Measurements from ENCODE around the gene FAM153A.
"Not testable (repeated sequence)": the region's sequence is repeated elsewhere in the genome, so short reads cannot be mapped to it uniquely, and the experiment has no call there.

Gene FAM153A

DNA sequence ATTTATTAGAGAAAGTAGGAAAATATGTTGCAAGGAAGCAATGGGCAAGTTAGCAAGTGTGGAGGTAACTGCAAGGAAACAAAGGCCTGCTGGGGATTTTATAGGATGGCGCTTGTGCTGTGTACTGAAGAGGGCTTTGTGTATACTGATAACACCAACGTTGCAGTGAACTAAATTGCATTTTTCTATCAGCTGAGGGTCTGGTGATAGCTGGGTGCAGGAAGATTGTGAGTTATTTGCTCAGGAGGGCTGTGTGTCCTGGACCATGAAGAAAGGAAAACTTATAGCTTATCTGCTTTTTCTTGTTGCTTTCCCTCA is 88.2 kb downstream of the FAM153A start:
- H3K27me3 ChIP-seq (ENCODE audit: insufficient read depth, low read length, poor library complexity, severe bottlenecking); H3K36me3 ChIP-seq (ENCODE audit: insufficient read depth, low read length); H2AFZ ChIP-seq (ENCODE audit: low read length); H3K4me1 ChIP-seq (ENCODE audit: insufficient read depth, low read length, poor library complexity, severe bottlenecking); H3K79me2 ChIP-seq (ENCODE audit: insufficient read depth, low read length); H3K9me3 ChIP-seq (ENCODE audit: insufficient read depth, low read depth, low read length); H3K9me2 ChIP-seq (replicated peaks; ENCODE audit: low read depth, low read length); H3K4me3 ChIP-seq (ENCODE audit: low read length, poor library complexity, severe bottlenecking); H3F3A ChIP-seq (ENCODE audit: low read depth); H4K20me1 ChIP-seq (ENCODE audit: insufficient read depth, low read length, poor library complexity, severe bottlenecking); H3K9ac ChIP-seq (ENCODE audit: low read depth, low read length, poor library complexity, severe bottlenecking); H3K4me2 ChIP-seq (ENCODE audit: low read depth, low read length, poor library complexity, severe bottlenecking): not testable (repeated sequence)

DNA sequence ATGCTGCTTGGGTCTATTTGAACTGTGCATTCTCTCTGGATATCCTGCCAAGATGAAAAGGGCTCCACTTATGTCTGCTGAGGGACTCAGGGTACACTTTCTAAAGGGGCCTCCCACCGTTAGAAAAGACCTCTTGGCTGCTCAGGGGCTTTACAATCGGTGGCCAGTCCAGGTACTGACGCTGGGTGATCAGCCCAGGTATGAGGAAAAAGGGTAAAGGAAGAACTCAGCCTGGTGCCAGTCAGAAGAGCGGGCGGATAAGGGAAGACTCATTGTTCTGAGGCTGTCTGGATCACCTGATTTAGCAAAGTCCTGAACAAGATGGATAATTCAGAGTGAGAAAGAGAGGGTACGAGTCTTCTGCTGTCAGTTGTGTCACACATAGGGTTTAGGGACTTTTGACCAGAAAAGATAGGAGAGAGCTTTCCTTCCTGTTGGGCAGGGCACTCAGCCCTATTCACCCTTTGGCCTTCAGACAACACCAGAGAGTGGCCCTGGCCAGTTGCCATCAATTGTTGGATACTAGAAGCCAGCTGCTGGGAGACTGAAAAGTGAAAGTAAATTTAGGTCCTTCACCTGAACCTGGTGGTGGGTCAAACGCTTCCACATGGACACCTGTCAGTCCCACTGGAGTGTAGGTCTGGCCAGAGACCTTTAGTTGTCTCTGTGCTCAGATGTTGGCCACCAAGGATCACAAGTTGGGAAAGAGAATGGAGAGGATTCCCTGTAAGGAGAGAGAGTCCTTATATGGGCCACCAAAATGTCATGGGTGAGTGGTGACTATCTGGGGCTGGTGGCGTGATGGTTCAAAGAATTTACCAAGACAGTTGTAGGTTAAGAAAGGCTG is 88.8 kb downstream of the FAM153A start:
- H3F3A ChIP-seq (ENCODE audit: low read depth); H3K9me3 ChIP-seq (ENCODE audit: insufficient read depth, low read depth, low read length); H4K20me1 ChIP-seq (ENCODE audit: insufficient read depth, low read length, poor library complexity, severe bottlenecking); H3K4me2 ChIP-seq (ENCODE audit: low read depth, low read length, poor library complexity, severe bottlenecking); H3K27me3 ChIP-seq (ENCODE audit: insufficient read depth, low read length, poor library complexity, severe bottlenecking); H3K4me3 ChIP-seq (ENCODE audit: low read length, poor library complexity, severe bottlenecking); H3K36me3 ChIP-seq (ENCODE audit: insufficient read depth, low read length); H3K4me1 ChIP-seq (ENCODE audit: insufficient read depth, low read length, poor library complexity, severe bottlenecking); H2AFZ ChIP-seq (ENCODE audit: low read length); H3K9me2 ChIP-seq (replicated peaks; ENCODE audit: low read depth, low read length); H3K79me2 ChIP-seq (ENCODE audit: insufficient read depth, low read length); H3K9ac ChIP-seq (ENCODE audit: low read depth, low read length, poor library complexity, severe bottlenecking): not testable (repeated sequence)

DNA sequence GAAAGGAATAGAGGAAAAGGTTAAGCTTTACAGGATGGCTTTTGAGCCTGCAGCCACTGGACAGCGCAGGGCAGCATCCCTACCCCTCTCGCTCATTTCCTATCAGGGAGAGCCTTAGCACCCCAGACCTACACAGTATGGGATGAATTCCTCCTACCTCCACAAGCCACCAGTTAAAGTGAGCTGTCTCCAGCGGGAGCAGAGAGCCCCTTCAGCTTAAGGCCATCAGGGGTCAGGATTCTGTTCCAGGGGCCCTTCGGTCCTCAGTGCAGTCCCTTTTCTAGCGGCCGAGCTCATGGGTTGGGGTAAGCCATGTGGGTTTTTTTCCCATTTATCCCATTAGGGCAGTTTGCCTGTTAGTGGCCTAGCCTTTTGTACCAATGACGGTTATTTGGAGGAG is 89.7 kb downstream of the FAM153A start:
- not testable (repeated sequence) for H3K4me3 ChIP-seq (ENCODE audit: low read length, poor library complexity, severe bottlenecking); H3K4me2 ChIP-seq (ENCODE audit: low read depth, low read length, poor library complexity, severe bottlenecking); H3K9me2 ChIP-seq (replicated peaks; ENCODE audit: low read depth, low read length); H3K36me3 ChIP-seq (ENCODE audit: insufficient read depth, low read length); H3K79me2 ChIP-seq (ENCODE audit: insufficient read depth, low read length); H3K9me3 ChIP-seq (ENCODE audit: insufficient read depth, low read depth, low read length); H3K27me3 ChIP-seq (ENCODE audit: insufficient read depth, low read length, poor library complexity, severe bottlenecking); H3K9ac ChIP-seq (ENCODE audit: low read depth, low read length, poor library complexity, severe bottlenecking); H4K20me1 ChIP-seq (ENCODE audit: insufficient read depth, low read length, poor library complexity, severe bottlenecking); H2AFZ ChIP-seq (ENCODE audit: low read length); H3K4me1 ChIP-seq (ENCODE audit: insufficient read depth, low read length, poor library complexity, severe bottlenecking); H3F3A ChIP-seq (ENCODE audit: low read depth)

DNA sequence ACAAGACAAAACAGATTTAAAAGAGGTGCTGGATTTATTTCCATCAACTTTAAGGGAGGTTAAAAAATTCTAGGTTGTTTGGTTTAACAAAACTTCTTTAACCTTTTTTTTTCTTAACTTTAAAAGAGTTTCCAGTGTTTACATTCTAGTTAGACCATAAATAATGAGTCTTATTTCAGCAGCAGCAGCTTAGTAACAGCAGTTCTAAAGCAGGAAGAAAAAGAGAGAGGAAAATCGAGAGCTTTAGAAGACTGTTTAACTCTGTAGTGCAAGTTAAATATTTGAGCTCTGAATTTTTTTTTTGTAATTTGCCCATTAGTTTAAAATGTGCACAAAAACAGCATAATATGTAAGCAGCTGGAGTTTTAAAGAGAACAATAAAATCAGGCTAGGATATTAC is 90.2 kb downstream of the FAM153A start:
- H4K20me1 ChIP-seq (ENCODE audit: insufficient read depth, low read length, poor library complexity, severe bottlenecking); H3K79me2 ChIP-seq (ENCODE audit: insufficient read depth, low read length); H3K4me1 ChIP-seq (ENCODE audit: insufficient read depth, low read length, poor library complexity, severe bottlenecking); H3K27me3 ChIP-seq (ENCODE audit: insufficient read depth, low read length, poor library complexity, severe bottlenecking); H3K4me3 ChIP-seq (ENCODE audit: low read length, poor library complexity, severe bottlenecking); H3K9me2 ChIP-seq (replicated peaks; ENCODE audit: low read depth, low read length); H3K9ac ChIP-seq (ENCODE audit: low read depth, low read length, poor library complexity, severe bottlenecking); H3K36me3 ChIP-seq (ENCODE audit: insufficient read depth, low read length); H3K9me3 ChIP-seq (ENCODE audit: insufficient read depth, low read depth, low read length); H3F3A ChIP-seq (ENCODE audit: low read depth); H3K4me2 ChIP-seq (ENCODE audit: low read depth, low read length, poor library complexity, severe bottlenecking); H2AFZ ChIP-seq (ENCODE audit: low read length): not testable (repeated sequence)

GRCh38 chr5:177689011-177689610 is 93.6 kb downstream of the FAM153A start:
- H2AFZ ChIP-seq (ENCODE audit: low read length); H3F3A ChIP-seq (ENCODE audit: low read depth); H3K79me2 ChIP-seq (ENCODE audit: insufficient read depth, low read length); H3K9ac ChIP-seq (ENCODE audit: low read depth, low read length, poor library complexity, severe bottlenecking); H3K4me2 ChIP-seq (ENCODE audit: low read depth, low read length, poor library complexity, severe bottlenecking); H3K4me1 ChIP-seq (ENCODE audit: insufficient read depth, low read length, poor library complexity, severe bottlenecking); H3K4me3 ChIP-seq (ENCODE audit: low read length, poor library complexity, severe bottlenecking); H3K27me3 ChIP-seq (ENCODE audit: insufficient read depth, low read length, poor library complexity, severe bottlenecking); H4K20me1 ChIP-seq (ENCODE audit: insufficient read depth, low read length, poor library complexity, severe bottlenecking); H3K36me3 ChIP-seq (ENCODE audit: insufficient read depth, low read length); H3K9me2 ChIP-seq (replicated peaks; ENCODE audit: low read depth, low read length); H3K9me3 ChIP-seq (ENCODE audit: insufficient read depth, low read depth, low read length): not testable (repeated sequence)

DNA sequence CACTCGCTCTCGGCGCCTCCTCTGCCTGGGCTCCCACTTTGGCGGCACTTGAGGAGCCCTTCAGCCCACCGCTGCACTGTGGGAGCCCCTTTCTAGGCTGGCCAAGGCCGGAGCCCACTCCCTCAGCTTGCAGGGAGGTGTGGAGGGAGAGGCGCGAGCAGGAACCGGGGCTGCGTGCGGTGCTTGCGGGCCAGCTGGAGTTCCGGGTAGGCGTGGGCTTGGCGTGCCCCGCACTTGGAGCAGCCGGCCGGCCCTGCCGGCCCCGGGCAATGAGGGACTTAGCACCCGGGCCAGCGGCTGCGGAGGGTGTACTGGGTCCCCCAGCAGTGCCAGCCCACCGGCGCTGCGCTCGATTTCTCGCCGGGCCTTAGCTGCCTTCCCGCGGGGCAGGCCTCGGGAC is 94.6 kb downstream of the FAM153A start:
- H3K36me3 ChIP-seq (ENCODE audit: insufficient read depth, low read length); H4K20me1 ChIP-seq (ENCODE audit: insufficient read depth, low read length, poor library complexity, severe bottlenecking); H3K27me3 ChIP-seq (ENCODE audit: insufficient read depth, low read length, poor library complexity, severe bottlenecking); H3K4me2 ChIP-seq (ENCODE audit: low read depth, low read length, poor library complexity, severe bottlenecking); H3K9me2 ChIP-seq (replicated peaks; ENCODE audit: low read depth, low read length); H3K4me3 ChIP-seq (ENCODE audit: low read length, poor library complexity, severe bottlenecking); H3K79me2 ChIP-seq (ENCODE audit: insufficient read depth, low read length); H3F3A ChIP-seq (ENCODE audit: low read depth); H3K9me3 ChIP-seq (ENCODE audit: insufficient read depth, low read depth, low read length); H3K9ac ChIP-seq (ENCODE audit: low read depth, low read length, poor library complexity, severe bottlenecking); H2AFZ ChIP-seq (ENCODE audit: low read length); H3K4me1 ChIP-seq (ENCODE audit: insufficient read depth, low read length, poor library complexity, severe bottlenecking): not testable (repeated sequence)

DNA sequence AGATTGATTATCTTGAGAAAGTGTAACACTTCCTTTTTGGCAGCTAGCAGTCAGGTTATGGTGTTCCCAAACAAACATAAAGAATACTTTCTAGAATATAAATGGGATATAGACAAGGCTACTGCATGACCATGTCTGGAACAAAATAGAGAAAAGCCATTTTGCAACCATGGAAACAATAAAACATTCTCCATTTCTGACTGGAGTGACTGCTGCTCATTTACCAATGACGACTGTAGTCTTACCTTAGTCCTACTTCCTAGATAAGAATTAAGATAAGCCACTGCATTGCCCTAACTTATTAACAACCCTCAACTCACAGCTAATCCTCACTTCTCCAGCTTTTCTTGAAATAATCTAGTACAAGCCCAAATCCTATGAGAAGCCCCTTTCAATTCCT is 100.8 kb downstream of the FAM153A start:
- not testable (repeated sequence) for H3K9me2 ChIP-seq (replicated peaks; ENCODE audit: low read depth, low read length); H3K9me3 ChIP-seq (ENCODE audit: insufficient read depth, low read depth, low read length); H3K9ac ChIP-seq (ENCODE audit: low read depth, low read length, poor library complexity, severe bottlenecking); H3K36me3 ChIP-seq (ENCODE audit: insufficient read depth, low read length); H3K4me1 ChIP-seq (ENCODE audit: insufficient read depth, low read length, poor library complexity, severe bottlenecking); H3F3A ChIP-seq (ENCODE audit: low read depth); H3K79me2 ChIP-seq (ENCODE audit: insufficient read depth, low read length); H3K27me3 ChIP-seq (ENCODE audit: insufficient read depth, low read length, poor library complexity, severe bottlenecking); H3K4me2 ChIP-seq (ENCODE audit: low read depth, low read length, poor library complexity, severe bottlenecking); H2AFZ ChIP-seq (ENCODE audit: low read length); H4K20me1 ChIP-seq (ENCODE audit: insufficient read depth, low read length, poor library complexity, severe bottlenecking); H3K4me3 ChIP-seq (ENCODE audit: low read length, poor library complexity, severe bottlenecking)
